ENCODE results near the gene CPED1. TPM values are rescaled to one million over a fixed set of nuclear protein-coding genes. Genes with fewer than 3 reads are reported as not detected.

CPED1 gene
- total RNA-seq, 1 donor from 2014 or later: not detected

- H3K36me3 Mint-ChIP-seq (ENCODE audit: unreplicated experiment): no peaks in the 10 kb centered on the region
- no peaks in the 10 kb centered on the region for H3K4me1 Mint-ChIP-seq (ENCODE audit: low read depth, unreplicated experiment)
- H3K27ac Mint-ChIP-seq (ENCODE audit: unreplicated experiment): no peak overlapping the region
- no peaks in the 10 kb centered on the region for H3K9me3 Mint-ChIP-seq (ENCODE audit: unreplicated experiment)
- no peak for DNase-seq
- no peak overlapping the region for H3K4me3 Mint-ChIP-seq (ENCODE audit: unreplicated experiment)
- no peak for TF ChIP-seq CTCF (IDR thresholded peaks at IDR 0.05; ENCODE audit: partially characterized antibody, unreplicated experiment)
- no peaks in the 10 kb centered on the region for H3K27me3 Mint-ChIP-seq (ENCODE audit: unreplicated experiment)
These were observed 7.1 kb downstream of the CPED1 start for GRCh38 chr7:120995654-120996053.

DNA sequence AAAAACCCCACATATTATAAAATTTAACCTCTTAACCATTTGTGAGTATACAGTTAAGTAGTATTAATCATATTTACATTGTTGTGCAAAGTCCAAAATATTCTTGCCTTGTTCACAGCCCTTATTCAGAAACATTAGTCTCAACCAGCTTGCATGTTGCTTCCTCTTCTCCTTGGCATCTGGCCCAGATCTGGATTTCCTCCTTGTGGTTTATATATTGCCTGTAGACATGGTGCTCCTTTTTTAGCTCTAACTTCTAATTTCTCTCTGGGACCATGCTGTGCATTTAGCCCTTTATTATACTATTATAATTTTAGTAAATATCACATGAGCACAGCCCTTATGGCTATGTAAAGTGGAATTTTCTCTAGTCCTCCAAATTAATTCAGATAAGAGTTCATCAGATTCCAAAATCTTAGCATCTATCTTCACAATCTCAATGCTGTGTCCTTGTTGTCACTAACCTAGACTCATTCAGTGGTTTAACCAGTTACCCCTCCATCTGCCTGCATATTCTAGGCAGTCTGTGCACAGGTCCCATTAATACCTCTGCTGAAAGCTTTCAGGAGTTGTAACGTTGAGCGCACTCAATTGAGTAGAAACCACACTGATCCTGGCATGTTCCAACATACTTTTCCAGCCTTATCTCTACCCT is 7.9 kb downstream of the CPED1 start:
- no peaks in the 10 kb centered on the region for H3K36me3 Mint-ChIP-seq (ENCODE audit: unreplicated experiment)
- no peaks in the 10 kb centered on the region for H3K27me3 Mint-ChIP-seq (ENCODE audit: unreplicated experiment)
- H3K27ac Mint-ChIP-seq (ENCODE audit: unreplicated experiment): no peak overlapping the region
- H3K4me3 Mint-ChIP-seq (ENCODE audit: unreplicated experiment): no peak overlapping the region
- no peak for TF ChIP-seq CTCF (IDR thresholded peaks at IDR 0.05; ENCODE audit: partially characterized antibody, unreplicated experiment)
- no peak for DNase-seq
- no peaks in the 10 kb centered on the region for H3K9me3 Mint-ChIP-seq (ENCODE audit: unreplicated experiment)
- H3K4me1 Mint-ChIP-seq (ENCODE audit: low read depth, unreplicated experiment): no peaks in the 10 kb centered on the region

GRCh38 chr7:120996988-120997345 is 8.5 kb downstream of the CPED1 start:
- TF ChIP-seq CTCF (IDR thresholded peaks at IDR 0.05; ENCODE audit: partially characterized antibody, unreplicated experiment): no peak
- H3K4me1 Mint-ChIP-seq (ENCODE audit: low read depth, unreplicated experiment): no peaks in the 10 kb centered on the region
- H3K36me3 Mint-ChIP-seq (ENCODE audit: unreplicated experiment): no peaks in the 10 kb centered on the region
- no peak overlapping the region for H3K27ac Mint-ChIP-seq (ENCODE audit: unreplicated experiment)
- H3K4me3 Mint-ChIP-seq (ENCODE audit: unreplicated experiment): no peak overlapping the region
- no peaks in the 10 kb centered on the region for H3K27me3 Mint-ChIP-seq (ENCODE audit: unreplicated experiment)
- no peaks in the 10 kb centered on the region for H3K9me3 Mint-ChIP-seq (ENCODE audit: unreplicated experiment)
- DNase-seq: no peak

DNA sequence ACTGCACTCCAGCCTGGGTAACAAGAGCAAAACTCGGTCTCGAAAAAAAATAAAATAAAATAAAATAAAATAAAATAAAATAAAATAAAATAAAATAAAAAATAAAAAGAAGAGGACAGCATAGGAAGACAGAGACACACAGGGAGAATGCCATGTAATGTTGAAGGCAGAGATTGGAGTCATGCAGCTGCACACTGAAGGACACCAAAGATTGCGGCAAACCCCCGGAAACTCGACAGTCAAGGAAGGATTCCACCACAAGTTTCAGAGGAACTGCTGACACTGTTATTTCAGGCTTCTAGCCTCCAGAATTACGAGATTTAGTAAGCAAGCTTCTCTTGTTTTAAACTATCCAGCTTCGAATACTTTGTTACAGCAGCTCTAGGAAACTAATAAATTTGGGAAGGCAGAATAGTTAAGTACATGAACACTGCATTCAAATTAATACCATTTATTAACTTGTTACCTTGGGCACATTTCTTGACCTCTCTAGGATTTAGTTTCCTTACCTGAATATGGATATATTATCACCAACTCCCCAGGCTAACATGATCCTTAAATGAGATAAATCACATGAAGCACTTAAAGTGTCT is 9.5 kb downstream of the CPED1 start:
- Mint-ChIP-seq H3K36me3 (ENCODE audit: unreplicated experiment) (no peaks in the 10 kb centered on the region), H3K27ac (ENCODE audit: unreplicated experiment) (no peak overlapping the region), H3K9me3 (ENCODE audit: unreplicated experiment) (no peaks in the 10 kb centered on the region), H3K27me3 (ENCODE audit: unreplicated experiment) (no peaks in the 10 kb centered on the region), H3K4me1 (ENCODE audit: low read depth, unreplicated experiment) (no peaks in the 10 kb centered on the region), H3K4me3 (ENCODE audit: unreplicated experiment) (no peak overlapping the region)
- DNase-seq: no peak
- TF ChIP-seq CTCF (IDR thresholded peaks at IDR 0.05; ENCODE audit: partially characterized antibody, unreplicated experiment): no peak

- no peak for TF ChIP-seq CTCF (IDR thresholded peaks at IDR 0.05; ENCODE audit: partially characterized antibody, unreplicated experiment)
- Mint-ChIP-seq H3K27ac (ENCODE audit: unreplicated experiment) (no peak overlapping the region), H3K36me3 (ENCODE audit: unreplicated experiment) (no peaks in the 10 kb centered on the region), H3K4me1 (ENCODE audit: low read depth, unreplicated experiment) (no peaks in the 10 kb centered on the region), H3K4me3 (ENCODE audit: unreplicated experiment) (no peak overlapping the region), H3K27me3 (ENCODE audit: unreplicated experiment) (no peaks in the 10 kb centered on the region), H3K9me3 (ENCODE audit: unreplicated experiment) (no peaks in the 10 kb centered on the region)
- no peak for DNase-seq
These were observed 10.0 kb downstream of the CPED1 start for GRCh38 chr7:120998520-120998919.
